ENCODE data around the gene TNFRSF18. TPM values are rescaled to one million over a fixed set of nuclear protein-coding genes. Genes with fewer than 3 reads are reported as not detected.
A peak's percentile ranks its signal among the peaks of the same experiment; 100 is the strongest.

TNFRSF18 gene
- total RNA-seq, 3 donors from 2014 or later, result 1.6 to 2.2 (median 2.2) TPM

- no peaks in the 10 kb centered on the region for H3K9me3 ChIP-seq
- TF ChIP-seq CTCF (IDR thresholded peaks at IDR 0.05), result no peak
- peaks cover 3% of the 10 kb centered on the region for H3K36me3 ChIP-seq (ENCODE audit: low read depth)
- peak; percentile 96 to 98 (median 98) for DNase-seq
- ATAC-seq, result peak; percentile 93
- peak within 1 kb of the TSS; percentile 98 for H3K4me3 ChIP-seq
- intact Hi-C loops (cut with DNase I, micrococcal nuclease), result no loop called here
- H3K4me1 ChIP-seq (ENCODE audit: low read depth), result peaks cover 27% of the 10 kb centered on the region
Observed at GRCh38 chr1:1231400-1232207, 25.2 kb upstream of the TNFRSF18 start, which contains the start of gene SDF4. TSS of gene SDF4 (minus strand) at chr1:1232001. CDS start at chr1:1228772, 3,229 bp downstream.

- intact Hi-C loops (cut with DNase I, micrococcal nuclease), result no loop called here
- Histone ChIP-seq H3K4me1 (ENCODE audit: low read depth) (peaks cover 27% of the 10 kb centered on the region), H3K36me3 (ENCODE audit: low read depth) (peaks cover 7% of the 10 kb centered on the region)
Observed at GRCh38 chr1:1230656-1231399, 24.4 kb upstream of the TNFRSF18 start.

GRCh38 chr1:1229770-1230169 lies 23.4 kb upstream of the TNFRSF18 start:
- H3K4me1 ChIP-seq (ENCODE audit: low read depth), result peaks cover 27% of the 10 kb centered on the region
- ATAC-seq (no peak), DNase-seq (no peak)
- H3K4me3 ChIP-seq, result no peak overlapping the region
- TF ChIP-seq CTCF (IDR thresholded peaks at IDR 0.05), result no peak
- intact Hi-C loops (cut with DNase I, micrococcal nuclease), result no loop called here
- no peaks in the 10 kb centered on the region for H3K9me3 ChIP-seq
- H3K36me3 ChIP-seq (ENCODE audit: low read depth), result peaks cover 7% of the 10 kb centered on the region

More at GRCh38 chr1:1230656-1231399, 24.4 kb upstream of the TNFRSF18 start:
- DNase-seq (peak in 2 of 3 donors; percentile 56 to 79), ATAC-seq (peak; percentile 74)
- H3K9me3 ChIP-seq, result no peaks in the 10 kb centered on the region
- peak overlapping the region; percentile 98 for H3K4me3 ChIP-seq
- TF ChIP-seq CTCF (IDR thresholded peaks at IDR 0.05), result no peak

GRCh38 chr1:1228596-1229321 lies 22.4 kb upstream of the TNFRSF18 start:
- peaks cover 27% of the 10 kb centered on the region for H3K4me1 ChIP-seq (ENCODE audit: low read depth)
- no peak for DNase-seq
- no peak for ATAC-seq
- H3K9me3 ChIP-seq, result no peaks in the 10 kb centered on the region
- intact Hi-C loops (cut with DNase I, micrococcal nuclease), result no loop called here
- H3K4me3 ChIP-seq, result no peak overlapping the region
- H3K36me3 ChIP-seq (ENCODE audit: low read depth), result peaks cover 7% of the 10 kb centered on the region
- no peak for TF ChIP-seq CTCF (IDR thresholded peaks at IDR 0.05)

GRCh38 chr1:1228187-1228586 lies 21.8 kb upstream of the TNFRSF18 start:
- no peak for ATAC-seq
- peaks cover 12% of the 10 kb centered on the region for H3K36me3 ChIP-seq (ENCODE audit: low read depth)
- no peaks in the 10 kb centered on the region for H3K9me3 ChIP-seq
- peaks cover 24% of the 10 kb centered on the region for H3K4me1 ChIP-seq (ENCODE audit: low read depth)
- H3K4me3 ChIP-seq, result no peak overlapping the region
- no peak for TF ChIP-seq CTCF (IDR thresholded peaks at IDR 0.05)
- DNase-seq, result no peak
- intact Hi-C loops (cut with DNase I, micrococcal nuclease), result no loop called here
